SU-DHL-6 (cell line): ENCODE measurements around the gene CAMK2D.

Experiments
- CTCF ChIP-seq: fragments of 200-600 bp; sonication (generic); IDR thresholded peaks from one replicate; pipeline ENCODE4 v1.5.1; 2017; ENCODE audit warnings: antibody characterized with exemption, mild to moderate bottlenecking, low read length, moderate library complexity; ENCODE audit not compliant: insufficient read depth, poor library complexity, severe bottlenecking
- EZH2phosphoT487 ChIP-seq: fragments of 200-600 bp; sonication (generic), shearing (Covaris generic); conservative IDR thresholded peaks from 2 replicates; pipeline ENCODE4 v1.6.1; 2018; ENCODE audit warnings: mild to moderate bottlenecking, antibody characterized with exemption, low read length, moderate library complexity, mixed read lengths

- TF ChIP-seq CTCF, result no peak
- TF ChIP-seq EZH2phosphoT487, result no peak
Observed at GRCh38 chr4:113467581-113467980, 294.0 kb downstream of the CAMK2D start.
